Skin of body (tissue), 2 donors: ENCODE results near the gene SLC13A5. TPM values are rescaled to one million over a fixed set of nuclear protein-coding genes. Genes with fewer than 3 reads are reported as not detected.
A peak's percentile ranks its signal among the peaks of the same experiment; 100 is the strongest.

Experiments used
- DNase-seq: peaks from one replicate; lab custom pipeline; 2025; lab: John Stamatoyannopoulos, UW
- total RNA-seq: library from RNA; depleted of rRNA; stranded (reverse); fragments of >200 nt; gene quantifications from one replicate; pipeline ENCODE4 v1.2.3, GENCODE V29; 2014

The SLC13A5 gene
- total RNA-seq, 1 donor from 2014 or later: not detected

- no peak for DNase-seq
These were observed 28.7 kb downstream of the SLC13A5 start for GRCh38 chr17:6684460-6684783.

GRCh38 chr17:6683730-6684459 lies 29.3 kb downstream of the SLC13A5 start:
- no peak for DNase-seq

GRCh38 chr17:6683081-6683684 lies 30.0 kb downstream of the SLC13A5 start:
- no peak for DNase-seq

- no peak for DNase-seq
These were observed 30.8 kb downstream of the SLC13A5 start for GRCh38 chr17:6682339-6682738.

GRCh38 chr17:6681671-6682070 lies 31.5 kb downstream of the SLC13A5 start:
- no peak for DNase-seq

GRCh38 chr17:6681176-6681575 lies 32.0 kb downstream of the SLC13A5 start:
- DNase-seq: no peak

GRCh38 chr17:6679241-6679640 lies 33.9 kb downstream of the SLC13A5 start:
- DNase-seq: no peak

- no peak for DNase-seq
These were observed 35.2 kb downstream of the SLC13A5 start for GRCh38 chr17:6677946-6678345.

- no peak for DNase-seq
These were observed 35.9 kb downstream of the SLC13A5 start for GRCh38 chr17:6677158-6677831.

GRCh38 chr17:6676802-6677157 lies 36.4 kb downstream of the SLC13A5 start:
- DNase-seq: no peak

GRCh38 chr17:6675201-6675825 lies 37.9 kb downstream of the SLC13A5 start:
- no peak for DNase-seq

GRCh38 chr17:6674586-6674985 lies 38.6 kb downstream of the SLC13A5 start:
- DNase-seq: no peak

- DNase-seq: no peak
These were observed 41.7 kb downstream of the SLC13A5 start for GRCh38 chr17:6671431-6671830.

- DNase-seq: no peak
These were observed 42.2 kb downstream of the SLC13A5 start for GRCh38 chr17:6670999-6671398.

- no peak for DNase-seq
These were observed 42.6 kb downstream of the SLC13A5 start for GRCh38 chr17:6670571-6670970.

GRCh38 chr17:6669479-6670212 lies 43.5 kb downstream of the SLC13A5 start:
- no peak for DNase-seq

GRCh38 chr17:6668727-6669425 lies 44.3 kb downstream of the SLC13A5 start:
- no peak for DNase-seq

- DNase-seq: no peak
These were observed 45.0 kb downstream of the SLC13A5 start for GRCh38 chr17:6668219-6668618.

GRCh38 chr17:6667516-6667915 lies 45.7 kb downstream of the SLC13A5 start:
- no peak for DNase-seq

GRCh38 chr17:6666557-6666956 lies 46.6 kb downstream of the SLC13A5 start:
- DNase-seq: no peak

GRCh38 chr17:6666077-6666521 lies 47.1 kb downstream of the SLC13A5 start:
- DNase-seq: peak; percentile 71
